Stimulated activated CD4-positive, alpha-beta T cell treated with anti-CD3 and anti-CD28 coated beads, Interleukin-4, amount 100 ng/mL, for 1 hour (primary cell): ENCODE data around the gene GNPTG.

Experiments used
- DNase-seq: peaks from one replicate; pipeline ENCODE4 v3.0.0-alpha.2; 2020

The GNPTG gene

DNA sequence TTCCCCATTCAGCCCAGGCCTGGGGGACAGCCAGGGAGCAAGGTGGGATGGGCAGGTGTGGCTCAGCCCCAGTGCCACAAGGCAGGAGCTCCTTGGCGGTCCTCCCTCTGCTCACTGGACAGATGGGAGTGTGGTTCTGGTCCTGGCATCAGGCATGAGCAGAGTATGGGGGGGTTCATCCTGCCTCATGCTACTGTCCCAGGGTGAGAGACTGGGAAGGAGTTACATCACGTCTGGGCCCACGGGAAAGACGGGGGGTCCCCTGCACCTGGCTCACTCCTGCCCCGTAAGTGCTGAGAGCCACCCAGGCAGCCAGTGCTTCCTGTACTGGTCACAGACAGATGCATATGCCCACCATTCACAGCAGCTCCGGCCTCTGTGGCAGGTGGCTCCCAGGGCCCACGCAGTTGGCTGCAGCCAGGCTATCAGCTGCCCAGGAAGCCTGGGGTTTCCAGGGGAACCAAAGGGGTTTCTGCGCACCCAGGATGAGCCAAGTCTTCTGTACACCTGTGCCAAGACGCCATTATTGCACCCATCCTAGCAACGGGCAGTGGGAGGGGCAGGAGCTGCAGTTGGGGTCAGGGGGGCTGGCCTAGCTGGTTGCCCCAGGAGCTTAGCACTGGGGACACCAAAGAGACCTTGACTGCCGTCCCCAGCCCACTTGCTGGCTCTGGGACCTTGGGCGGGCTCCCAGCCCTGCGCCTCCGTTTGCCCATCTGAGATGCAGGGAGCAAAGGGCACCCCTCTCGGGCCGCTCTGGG lies 16.3 kb upstream of the GNPTG start:
- DNase-seq = no peak

DNA sequence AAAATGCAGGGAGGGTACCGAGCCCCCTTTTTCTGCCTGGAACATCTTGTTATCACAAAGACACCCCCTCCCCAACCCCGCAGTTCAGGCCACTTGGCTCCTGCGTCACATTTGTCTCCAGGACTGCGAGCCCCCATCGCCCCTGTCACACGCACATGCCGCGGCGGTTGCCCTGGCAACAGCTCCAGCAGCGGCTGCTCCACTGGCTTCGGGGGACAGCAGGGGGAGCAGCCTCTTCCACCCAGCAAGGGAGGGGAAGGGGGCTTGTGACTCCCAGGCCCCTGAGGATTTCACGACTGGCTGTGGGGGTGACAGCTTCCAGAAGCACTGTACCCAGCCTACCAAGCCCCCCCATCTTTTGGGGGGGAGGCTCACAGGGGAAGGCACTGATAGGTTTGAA lies 15.7 kb upstream of the GNPTG start:
- no peak for DNase-seq

DNA sequence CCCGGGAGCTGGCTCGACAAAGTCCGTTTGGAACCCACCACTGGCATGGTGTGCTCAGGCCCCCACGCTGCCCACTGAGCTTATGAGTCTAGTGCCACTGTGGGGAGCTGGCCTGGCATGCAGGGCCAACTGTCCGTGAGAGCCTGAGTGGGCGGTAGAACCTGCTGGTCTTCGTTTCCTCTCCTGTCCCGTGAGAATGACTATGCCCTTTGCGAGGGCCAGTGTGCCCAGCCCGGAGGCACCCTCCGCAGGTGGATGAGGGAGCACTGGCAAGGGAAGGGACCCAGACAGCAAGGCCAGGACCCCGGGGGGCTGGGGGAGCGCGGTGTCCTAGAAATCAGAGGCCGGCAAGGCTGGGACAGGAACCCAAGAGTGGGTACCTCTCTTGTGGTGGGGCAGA lies 15.1 kb upstream of the GNPTG start:
- DNase-seq = no peak

- DNase-seq = no peak
These were observed 14.2 kb upstream of the GNPTG start for GRCh38 chr16:1337486-1337885.

GRCh38 chr16:1338119-1338730 lies 13.5 kb upstream of the GNPTG start:
- DNase-seq = peak; percentile 34

DNA sequence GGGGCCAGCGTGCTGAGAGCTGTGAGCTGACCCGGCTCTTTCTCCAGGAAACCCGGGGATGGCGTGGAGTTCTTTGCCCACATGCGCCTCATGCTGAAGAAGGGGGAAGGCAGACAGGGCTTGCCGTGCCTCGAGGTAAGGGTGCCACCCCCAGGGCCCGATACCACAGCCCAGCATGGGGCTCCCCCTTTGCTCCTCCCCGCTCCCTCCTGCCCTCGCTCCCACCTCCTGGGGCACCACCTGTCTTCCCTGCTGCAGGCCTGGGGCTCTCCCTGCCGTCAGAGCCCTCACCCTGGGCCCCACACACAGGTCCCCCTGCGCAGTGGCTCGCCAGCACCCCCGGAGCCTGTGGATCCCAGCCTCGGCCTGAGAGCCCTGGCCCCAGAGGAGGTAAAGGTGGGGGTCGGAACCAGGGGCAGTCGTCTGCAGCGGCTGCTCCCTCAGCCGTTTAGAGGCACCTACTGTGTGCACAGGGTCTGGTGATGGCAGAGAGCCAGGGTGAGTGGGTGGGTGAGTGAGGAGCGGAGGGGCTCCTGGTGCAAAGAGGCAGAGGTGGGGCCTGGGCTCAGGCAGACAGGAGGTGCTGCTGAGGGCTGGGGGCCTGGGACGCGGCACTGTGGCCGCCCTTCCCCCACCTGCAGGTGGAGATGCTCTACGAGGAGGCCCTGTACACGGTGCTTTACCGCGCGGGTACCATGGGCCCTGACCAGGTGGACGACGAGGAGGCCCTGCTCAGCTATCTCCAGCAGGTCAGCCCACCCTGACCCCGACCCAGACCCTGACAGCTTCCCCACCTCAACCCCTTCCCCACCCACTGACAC lies 12.7 kb upstream of the GNPTG start:
- DNase-seq = no peak

DNA sequence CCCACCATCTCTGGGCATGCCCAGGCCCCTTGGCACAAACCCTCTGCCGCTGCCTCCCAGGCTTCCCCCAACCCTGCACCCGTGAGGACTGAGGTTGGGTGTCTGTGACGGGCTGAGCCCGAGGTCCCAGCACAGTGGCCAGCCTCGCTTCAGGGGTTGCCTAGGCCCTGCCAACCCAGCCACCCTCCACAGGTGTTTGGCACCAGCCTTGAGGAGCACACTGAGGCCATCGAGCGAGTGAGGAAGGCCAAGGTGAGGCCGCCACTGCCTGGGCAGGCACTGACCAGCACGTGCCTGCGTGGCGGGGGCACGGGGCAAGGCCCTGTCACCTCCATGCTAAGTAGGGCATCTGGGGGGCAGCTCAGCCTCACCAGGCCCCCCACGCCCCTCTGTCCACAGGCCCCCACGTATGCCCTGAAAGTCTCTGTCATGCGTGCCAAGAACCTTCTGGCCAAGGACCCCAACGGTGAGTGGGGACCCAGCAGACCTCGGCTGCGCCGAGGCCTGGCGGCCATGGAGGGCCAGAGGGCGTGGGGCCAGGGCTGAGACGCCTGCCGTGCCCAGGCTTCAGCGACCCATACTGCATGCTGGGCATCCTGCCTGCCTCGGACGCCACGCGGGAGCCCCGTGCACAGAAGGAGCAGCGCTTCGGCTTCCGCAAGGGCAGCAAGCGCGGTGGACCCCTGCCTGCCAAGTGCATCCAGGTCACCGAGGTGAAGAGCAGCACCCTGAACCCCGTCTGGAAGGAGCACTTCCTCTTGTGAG lies 10.8 kb upstream of the GNPTG start:
- no peak for DNase-seq

- no peak for DNase-seq
These were observed 10.0 kb upstream of the GNPTG start for GRCh38 chr16:1341495-1342420.

- DNase-seq = peak; percentile 88
These were observed 9.0 kb upstream of the GNPTG start for GRCh38 chr16:1342526-1343427.

DNA sequence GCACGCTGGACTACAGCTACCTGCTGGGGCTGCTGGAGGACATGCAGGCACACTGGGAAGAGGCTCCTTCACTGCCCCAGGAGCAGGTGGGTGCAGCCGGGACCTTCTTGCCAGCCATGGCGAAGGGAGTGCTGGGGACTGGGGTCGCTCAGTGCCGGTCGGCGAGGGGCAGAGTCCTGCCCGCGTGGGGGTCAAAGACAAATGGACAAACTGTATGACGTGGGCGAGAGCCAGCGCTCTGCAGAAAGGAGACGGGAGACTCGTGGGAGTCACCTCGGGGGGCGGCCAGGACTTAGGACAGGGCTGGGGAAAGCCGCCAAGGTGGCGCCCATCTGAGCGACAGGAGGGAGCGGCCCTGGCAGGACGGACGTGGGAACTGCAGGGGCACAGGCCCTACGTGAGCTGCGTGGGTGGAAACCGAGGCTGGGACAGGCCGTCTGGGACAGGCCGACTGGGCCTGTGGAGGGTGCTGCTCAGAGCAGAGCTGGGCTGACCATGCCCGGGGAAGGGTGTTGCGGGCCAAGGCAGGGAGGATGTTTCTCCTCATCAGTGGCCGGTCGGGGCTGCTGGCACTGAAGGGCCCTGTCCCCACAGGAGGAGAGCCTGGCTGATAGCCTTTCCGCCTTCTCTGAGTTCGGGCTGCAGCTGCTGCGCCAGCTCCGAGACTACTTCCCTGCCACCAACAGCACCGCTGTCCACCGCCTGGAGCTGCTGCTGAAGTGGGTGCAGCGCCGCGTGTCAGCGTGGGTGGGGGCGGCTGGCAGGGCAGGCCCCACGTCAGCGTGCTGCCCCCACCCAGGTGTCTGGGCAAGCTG lies 8.1 kb upstream of the GNPTG start:
- DNase-seq = no peak

DNA sequence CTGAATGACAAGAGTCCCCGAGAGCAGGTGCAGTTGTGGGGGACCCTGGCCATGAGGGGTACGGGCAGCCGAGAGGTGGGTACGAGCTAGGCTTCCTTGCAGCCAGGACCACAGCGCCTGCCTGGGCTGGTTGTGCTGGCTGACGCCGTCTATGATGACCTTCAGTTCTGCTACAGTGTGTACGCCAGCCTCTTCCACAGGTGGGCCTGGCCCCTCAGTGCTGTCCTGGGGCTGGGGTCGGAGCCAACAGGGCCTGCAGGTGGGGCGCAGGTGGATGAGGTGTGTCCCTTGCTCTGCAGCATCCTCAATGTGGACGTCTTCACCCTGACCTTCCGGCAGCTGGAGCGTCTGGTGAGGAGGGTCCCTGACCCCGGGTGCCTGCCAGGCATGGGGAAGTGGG lies 7.2 kb upstream of the GNPTG start:
- DNase-seq = no peak

- no peak for DNase-seq
These were observed 6.6 kb upstream of the GNPTG start for GRCh38 chr16:1345087-1345486.

- no peak for DNase-seq
These were observed 5.9 kb upstream of the GNPTG start for GRCh38 chr16:1345651-1346421.

GRCh38 chr16:1346422-1347285 lies 5.1 kb upstream of the GNPTG start:
- DNase-seq = no peak

GRCh38 chr16:1347286-1347855 lies 4.4 kb upstream of the GNPTG start:
- no peak for DNase-seq

DNA sequence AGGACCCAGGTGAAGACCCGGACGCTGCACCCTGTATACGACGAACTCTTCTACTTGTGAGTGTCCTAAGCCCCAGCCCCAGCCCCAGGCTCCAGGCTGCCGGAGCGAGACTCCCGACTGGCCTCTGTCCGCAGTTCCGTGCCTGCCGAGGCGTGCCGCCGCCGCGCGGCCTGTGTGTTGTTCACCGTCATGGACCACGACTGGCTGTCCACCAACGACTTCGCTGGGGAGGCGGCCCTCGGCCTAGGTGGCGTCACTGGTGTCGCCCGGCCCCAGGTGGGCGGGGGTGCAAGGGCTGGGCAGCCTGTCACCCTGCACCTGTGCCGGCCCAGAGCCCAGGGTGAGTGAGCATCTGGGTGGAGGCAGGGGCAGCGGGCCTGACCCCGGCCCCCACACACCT lies 3.8 kb upstream of the GNPTG start:
- no peak for DNase-seq

GRCh38 chr16:1348441-1348840 lies 3.3 kb upstream of the GNPTG start:
- no peak for DNase-seq

- no peak for DNase-seq
These were observed 2.8 kb upstream of the GNPTG start for GRCh38 chr16:1348926-1349325.
